Measurements from ENCODE around the gene ELK3.

DNA sequence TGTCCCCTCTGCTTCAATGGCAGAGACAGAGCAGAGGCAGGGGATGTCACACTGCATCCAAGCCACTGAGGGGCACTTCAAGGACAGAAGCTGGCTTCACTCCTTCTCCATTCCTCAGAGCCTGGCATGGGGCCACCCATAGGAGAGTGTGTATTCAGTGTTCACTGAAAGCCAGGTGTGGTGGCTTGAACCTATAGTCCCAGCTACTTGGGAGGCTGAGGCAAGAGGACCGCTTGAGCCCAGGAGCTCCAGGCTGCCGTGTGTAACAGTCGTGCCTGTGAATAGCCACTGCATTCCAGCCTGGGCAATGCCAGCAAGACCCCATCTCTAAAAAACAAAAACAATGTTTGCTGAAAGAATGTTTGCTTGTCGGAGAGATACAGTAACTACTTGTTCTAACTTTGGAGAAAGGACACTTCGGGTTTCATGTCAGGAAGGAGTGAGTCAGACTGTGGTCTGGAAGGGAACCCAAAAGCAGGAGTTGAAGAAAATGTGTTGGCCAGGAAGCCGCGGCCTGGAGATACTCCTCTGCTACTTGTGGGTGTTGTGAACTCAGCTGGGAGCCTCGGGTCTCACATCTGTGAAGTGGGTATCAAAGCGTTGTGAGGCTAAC, 43.4 kb downstream of the ELK3 start:
- TF ChIP-seq ELF1 (CRISPR knock-in tag; IDR thresholded peaks at IDR 0.05) (no peak), POLR2A (IDR thresholded peaks at IDR 0.05; ENCODE audit: insufficient read depth in 1 of 2, low read depth in 2 of 2, low read length in 2 of 2) (no peak), ZNF724P (CRISPR knock-in tag; IDR thresholded peaks at IDR 0.05; ENCODE audit: borderline replicate concordance) (no peak)
- TF ChIP-seq, protein P1, sequence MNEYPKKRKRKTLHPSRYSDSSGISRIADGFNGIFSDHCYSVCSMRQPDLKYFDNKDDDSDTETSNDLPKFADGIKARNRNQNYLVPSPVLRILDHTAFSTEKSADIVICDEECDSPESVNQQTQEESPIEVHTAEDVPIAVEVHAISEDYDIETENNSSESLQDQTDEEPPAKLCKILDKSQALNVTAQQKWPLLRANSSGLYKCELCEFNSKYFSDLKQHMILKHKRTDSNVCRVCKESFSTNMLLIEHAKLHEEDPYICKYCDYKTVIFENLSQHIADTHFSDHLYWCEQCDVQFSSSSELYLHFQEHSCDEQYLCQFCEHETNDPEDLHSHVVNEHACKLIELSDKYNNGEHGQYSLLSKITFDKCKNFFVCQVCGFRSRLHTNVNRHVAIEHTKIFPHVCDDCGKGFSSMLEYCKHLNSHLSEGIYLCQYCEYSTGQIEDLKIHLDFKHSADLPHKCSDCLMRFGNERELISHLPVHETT (CRISPR knock-in tag; conservative IDR thresholded peaks at IDR 0.05), result no peak
- TF ChIP-seq, protein P2, sequence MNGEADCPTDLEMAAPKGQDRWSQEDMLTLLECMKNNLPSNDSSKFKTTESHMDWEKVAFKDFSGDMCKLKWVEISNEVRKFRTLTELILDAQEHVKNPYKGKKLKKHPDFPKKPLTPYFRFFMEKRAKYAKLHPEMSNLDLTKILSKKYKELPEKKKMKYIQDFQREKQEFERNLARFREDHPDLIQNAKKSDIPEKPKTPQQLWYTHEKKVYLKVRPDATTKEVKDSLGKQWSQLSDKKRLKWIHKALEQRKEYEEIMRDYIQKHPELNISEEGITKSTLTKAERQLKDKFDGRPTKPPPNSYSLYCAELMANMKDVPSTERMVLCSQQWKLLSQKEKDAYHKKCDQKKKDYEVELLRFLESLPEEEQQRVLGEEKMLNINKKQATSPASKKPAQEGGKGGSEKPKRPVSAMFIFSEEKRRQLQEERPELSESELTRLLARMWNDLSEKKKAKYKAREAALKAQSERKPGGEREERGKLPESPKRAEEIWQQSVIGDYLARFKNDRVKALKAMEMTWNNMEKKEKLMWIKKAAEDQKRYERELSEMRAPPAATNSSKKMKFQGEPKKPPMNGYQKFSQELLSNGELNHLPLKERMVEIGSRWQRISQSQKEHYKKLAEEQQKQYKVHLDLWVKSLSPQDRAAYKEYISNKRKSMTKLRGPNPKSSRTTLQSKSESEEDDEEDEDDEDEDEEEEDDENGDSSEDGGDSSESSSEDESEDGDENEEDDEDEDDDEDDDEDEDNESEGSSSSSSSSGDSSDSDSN (CRISPR knock-in tag; IDR thresholded peaks at IDR 0.05), result no peak

Data from HepG2 (cell line).